GM12892 (cell line): Measurements from ENCODE around the gene NRARP.
A peak's percentile ranks its signal among the peaks of the same experiment; 100 is the strongest.

Experiments used
- DNase-seq: peaks from one replicate; pipeline ENCODE4 v3.0.0; 2011; ENCODE audit not compliant: insufficient read length
- FAIRE-seq: peaks from 2 replicates; lab custom pipeline; 2011; peaks lifted over from hg19 to GRCh38; lab: Jason Lieb, UNC
- POLR2A ChIP-seq: IDR thresholded peaks from 2 replicates; pipeline ENCODE4 v1.6.1; 2011; ENCODE audit warnings: low read depth, low read length, control low read depth
- POLR2AphosphoS5 ChIP-seq: IDR thresholded peaks from 2 replicates; pipeline ENCODE4 v1.6.1; 2011; ENCODE audit warnings: low read depth, low read length, control low read depth
- TAF1 ChIP-seq: IDR thresholded peaks from 2 replicates; pipeline ENCODE4 v1.6.1; 2011; ENCODE audit warnings: low read depth, mild to moderate bottlenecking, control low read depth, low read length, borderline replicate concordance

Gene NRARP

GRCh38 chr9:137313326-137313936 is 11.4 kb upstream of the NRARP start:
- no peak for DNase-seq
- TF ChIP-seq TAF1 = no peak
- TF ChIP-seq POLR2AphosphoS5 = no peak
- no peak for TF ChIP-seq POLR2A
- FAIRE-seq = no peak

DNA sequence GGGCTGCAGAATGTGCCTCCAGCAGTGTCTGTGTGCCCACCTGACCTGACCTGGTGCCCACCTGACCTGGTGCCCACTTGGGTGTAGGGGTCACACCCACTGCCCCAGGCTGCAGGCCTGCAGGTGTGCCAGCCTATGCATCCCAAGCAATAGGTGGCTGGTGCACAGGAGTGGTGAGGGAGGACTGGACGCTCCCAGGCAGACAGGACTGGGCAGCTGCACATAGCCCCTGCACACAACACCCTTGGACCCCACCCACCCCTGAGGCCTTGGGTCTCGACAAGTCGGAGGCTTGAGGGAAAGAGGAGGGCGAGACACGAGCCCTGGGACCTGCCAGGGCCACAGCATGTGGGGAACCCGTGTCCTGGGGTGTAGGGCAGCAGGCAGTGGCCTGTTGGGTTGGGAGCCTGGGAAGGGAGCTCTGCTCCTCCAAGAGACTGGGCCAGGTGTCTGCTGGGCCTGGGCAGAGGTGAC is 10.8 kb upstream of the NRARP start:
- TF ChIP-seq TAF1 (no peak), POLR2A (no peak), POLR2AphosphoS5 (no peak)
- FAIRE-seq (no peak), DNase-seq (no peak)

GRCh38 chr9:137311986-137312851 is 10.1 kb upstream of the NRARP start:
- TF ChIP-seq POLR2AphosphoS5 = no peak
- TF ChIP-seq POLR2A = no peak
- TF ChIP-seq TAF1 = no peak
- no peak for FAIRE-seq

GRCh38 chr9:137311171-137311985 is 9.3 kb upstream of the NRARP start:
- no peak for FAIRE-seq
- DNase-seq = peak; percentile 30
- no peak for TF ChIP-seq POLR2A
- TF ChIP-seq TAF1 = no peak
- TF ChIP-seq POLR2AphosphoS5 = no peak

More at GRCh38 chr9:137311986-137312851, 10.1 kb upstream of the NRARP start:
- no peak for DNase-seq

GRCh38 chr9:137310189-137311052 is 8.3 kb upstream of the NRARP start:
- TF ChIP-seq POLR2A = no peak
- TF ChIP-seq TAF1 = no peak
- no peak for TF ChIP-seq POLR2AphosphoS5
- FAIRE-seq (no peak), DNase-seq (peak; percentile 36)

DNA sequence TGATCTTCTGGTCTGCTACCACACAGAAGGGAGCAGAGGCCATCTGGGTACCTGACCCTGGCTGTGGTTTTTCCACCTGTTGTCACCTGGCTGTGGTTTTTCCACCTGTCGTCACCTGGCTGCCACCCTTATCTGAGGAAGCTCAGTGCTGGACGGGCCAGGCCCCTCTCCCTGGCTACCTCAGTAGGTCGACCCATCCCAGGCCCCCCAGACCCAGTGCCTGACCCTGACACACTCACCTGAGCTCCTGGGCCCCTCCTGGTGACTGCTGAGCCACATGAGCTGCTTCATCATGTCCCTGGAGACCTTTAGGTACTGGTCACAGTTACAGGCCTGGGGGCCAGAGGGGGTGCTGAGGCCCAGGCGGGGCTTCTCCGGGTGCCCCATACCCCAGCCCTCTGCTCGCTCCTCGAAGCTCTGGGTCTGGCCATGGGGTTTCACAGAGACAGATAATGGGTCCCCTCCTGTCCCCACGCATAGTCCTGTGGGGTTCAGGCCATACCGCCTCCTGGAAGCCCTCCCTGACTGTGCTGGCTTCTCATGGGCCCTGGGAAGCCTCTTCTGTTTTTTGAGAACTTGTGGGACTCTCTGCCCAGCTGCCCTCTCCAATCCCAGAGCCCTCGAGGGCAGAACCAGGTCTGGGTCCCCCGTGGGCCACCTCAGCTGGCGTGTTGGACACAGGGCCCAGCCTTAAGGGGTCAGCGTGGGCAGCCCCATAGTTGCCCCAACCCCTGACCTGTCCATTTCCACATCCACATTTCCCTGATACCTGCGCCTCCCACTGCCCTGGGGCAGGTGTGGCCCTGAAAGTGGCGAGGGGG is 7.5 kb upstream of the NRARP start:
- TF ChIP-seq POLR2AphosphoS5 (no peak), POLR2A (no peak), TAF1 (no peak)
- FAIRE-seq = no peak
- DNase-seq = no peak

DNA sequence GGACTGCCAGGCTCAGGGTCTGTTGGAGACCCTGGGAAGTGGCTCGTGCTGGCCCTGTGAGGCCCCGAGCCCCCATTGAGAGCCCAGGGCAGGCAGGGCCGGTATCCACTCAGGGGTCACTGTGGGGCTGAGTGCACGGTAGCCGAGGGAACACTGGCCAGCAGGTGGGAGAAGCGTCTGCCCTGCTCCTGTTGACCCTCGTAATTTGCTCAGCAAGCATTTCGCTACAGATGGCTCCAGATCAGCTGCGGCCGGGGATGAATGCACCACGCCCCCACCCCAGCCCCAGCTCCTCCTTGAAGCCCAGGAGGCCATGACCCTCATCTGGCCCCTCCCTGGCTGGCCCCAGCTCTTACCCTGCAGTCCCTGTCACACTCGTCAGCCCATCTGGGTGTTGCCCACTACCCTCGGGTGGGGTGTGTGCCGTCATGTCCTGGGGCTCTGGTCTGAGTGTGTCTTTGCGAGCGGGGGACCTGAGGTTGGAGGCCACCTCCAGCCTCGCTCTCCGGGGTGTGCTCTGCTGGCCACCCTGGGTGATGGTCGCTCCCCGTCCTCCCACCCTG is 6.1 kb upstream of the NRARP start:
- DNase-seq (no peak), FAIRE-seq (no peak)
- no peak for TF ChIP-seq POLR2A
- TF ChIP-seq TAF1 = no peak
- no peak for TF ChIP-seq POLR2AphosphoS5

DNA sequence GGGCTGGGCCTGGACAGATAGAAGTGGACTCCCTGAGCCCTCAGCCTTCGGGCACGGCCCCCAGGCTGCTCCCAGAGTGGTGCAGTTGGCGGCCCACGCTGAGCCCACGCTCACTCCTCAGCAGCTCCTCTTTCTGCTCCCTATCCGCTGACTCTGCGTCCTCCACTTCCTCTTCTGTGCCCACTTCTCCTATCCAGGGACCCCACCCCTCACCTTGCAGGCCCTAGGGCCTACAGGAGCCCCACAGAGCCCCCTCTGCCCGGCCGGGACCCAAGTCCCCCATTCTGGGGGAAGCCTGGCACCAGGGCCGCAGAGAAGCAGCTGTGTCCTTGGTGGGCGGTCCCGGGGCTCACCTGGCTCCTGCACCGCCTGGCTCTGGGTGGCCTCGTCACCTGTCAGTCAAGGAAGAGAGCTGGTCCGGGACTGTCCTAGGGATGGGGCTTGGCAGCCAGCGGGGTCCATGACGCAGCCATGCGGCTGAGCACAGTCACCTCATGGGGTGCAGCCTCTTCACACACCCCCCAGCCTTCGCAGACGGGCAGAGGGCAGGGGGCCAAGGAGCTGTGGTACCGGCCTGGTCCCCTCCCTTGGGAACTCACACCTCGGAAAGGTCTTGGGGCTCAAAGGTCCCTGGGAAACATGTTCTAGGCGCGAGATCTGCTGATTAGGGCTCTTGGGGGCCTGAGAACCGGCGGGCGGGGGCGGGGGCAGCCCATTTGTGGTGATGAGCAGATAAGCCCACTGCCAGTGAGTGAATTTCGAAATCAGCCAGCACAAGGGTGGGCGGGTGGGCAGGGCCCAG is 5.4 kb upstream of the NRARP start:
- no peak for DNase-seq
- no peak for TF ChIP-seq POLR2AphosphoS5
- TF ChIP-seq TAF1 = no peak
- TF ChIP-seq POLR2A = no peak
- no peak for FAIRE-seq

DNA sequence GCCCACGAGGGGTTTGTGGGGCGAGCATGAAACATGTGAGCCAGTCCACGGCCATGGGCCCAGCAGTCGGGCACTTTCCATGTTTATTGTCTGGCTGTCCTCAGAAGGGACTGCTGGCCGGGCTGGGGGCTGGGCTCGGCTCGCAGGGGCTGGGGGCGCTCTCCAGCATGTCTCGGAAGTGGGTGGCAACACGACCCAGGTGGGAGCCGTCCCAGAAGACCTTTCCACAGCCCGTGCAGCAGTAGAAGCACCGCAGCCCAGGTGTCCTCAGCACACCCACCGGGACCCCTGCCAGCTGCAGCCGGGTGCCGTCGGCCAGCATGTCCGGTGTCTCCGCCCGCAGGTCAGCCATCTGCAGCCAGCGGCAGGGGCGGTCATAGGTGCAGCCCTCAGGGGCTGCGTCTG is 4.8 kb upstream of the NRARP start:
- FAIRE-seq (no peak), DNase-seq (no peak)
- TF ChIP-seq POLR2AphosphoS5 (no peak), TAF1 (no peak), POLR2A (no peak)
